Trophoblast cell (in vitro differentiated cells and primary cell): Measurements from ENCODE around the gene LCOR.

ENCODE experiments used
- DNase-seq, 2 donors: peaks; one replicate each; pipeline ENCODE4 v3.0.0-alpha.2; 2016
- H2AFZ ChIP-seq: 2 replicates; pipeline ENCODE4 v1.6.1; 2013; ENCODE audit warnings: low read length, moderate library complexity, mild to moderate bottlenecking; ENCODE audit not compliant: insufficient read depth, poor library complexity
- H2AK5ac ChIP-seq: 2 replicates; pipeline ENCODE4 v1.6.1; 2013; ENCODE audit warnings: mild to moderate bottlenecking, low read length
- H2BK120ac ChIP-seq: 2 replicates; pipeline ENCODE4 v1.6.1; 2013; ENCODE audit warnings: low read length, mild to moderate bottlenecking, moderate library complexity; ENCODE audit not compliant: insufficient read depth, poor library complexity
- H2BK12ac ChIP-seq: 2 replicates; pipeline ENCODE4 v1.6.1; 2013; ENCODE audit warnings: mild to moderate bottlenecking, low read length, moderate library complexity
- H2BK5ac ChIP-seq: 2 replicates; pipeline ENCODE4 v1.6.1; 2013; ENCODE audit warnings: low read length, low read depth, moderate library complexity, mild to moderate bottlenecking; ENCODE audit not compliant: poor library complexity
- H3K14ac ChIP-seq: 2 replicates; pipeline ENCODE4 v1.6.1; 2013; ENCODE audit warnings: mild to moderate bottlenecking, low read length
- H3K18ac ChIP-seq: 2 replicates; pipeline ENCODE4 v1.6.1; 2013; ENCODE audit warnings: mild to moderate bottlenecking, low read length
- H3K23ac ChIP-seq: 2 replicates; pipeline ENCODE4 v1.6.1; 2013; ENCODE audit warnings: low read length
- H3K27ac ChIP-seq: 2 replicates; pipeline ENCODE4 v1.5.1; 2013; ENCODE audit warnings: low read depth, mild to moderate bottlenecking, inconsistent platforms, low read length, moderate library complexity
- H3K27me3 ChIP-seq: 2 replicates; pipeline ENCODE4 v1.6.1; 2013; ENCODE audit warnings: inconsistent platforms, mild to moderate bottlenecking, low read length, moderate library complexity; ENCODE audit not compliant: insufficient read depth
- H3K36me3 ChIP-seq, 2 experiments: 1 replicate in 1 of 2; 2 replicates in 1 of 2; pipeline ENCODE4 v1.6.1; 2013; ENCODE audit warnings: low read length in 2 of 2, mild to moderate bottlenecking in 2 of 2, moderate library complexity in 1 of 2; ENCODE audit not compliant: insufficient read depth in 2 of 2, control insufficient read depth in 1 of 2
- H3K4ac ChIP-seq: 2 replicates; pipeline ENCODE4 v1.6.1; 2013; ENCODE audit warnings: low read depth, mild to moderate bottlenecking, low read length, moderate library complexity
- H3K4me1 ChIP-seq, 2 experiments: 1 replicate in 1 of 2; 2 replicates in 1 of 2; pipeline ENCODE4 v1.6.1; 2013; ENCODE audit warnings: low read length in 2 of 2, mild to moderate bottlenecking in 2 of 2, moderate library complexity in 1 of 2; ENCODE audit not compliant: insufficient read depth in 2 of 2, control insufficient read depth in 1 of 2
- H3K4me2 ChIP-seq: 2 replicates; pipeline ENCODE4 v1.6.1; 2013; ENCODE audit warnings: inconsistent platforms, mild to moderate bottlenecking, low read length, moderate library complexity
- H3K4me3 ChIP-seq: 2 replicates; pipeline ENCODE4 v1.5.1; 2013; ENCODE audit warnings: mild to moderate bottlenecking, low read depth, low read length, inconsistent platforms
- H3K79me1 ChIP-seq: one replicate; pipeline ENCODE4 v1.6.1; 2013; ENCODE audit warnings: low read length
- H3K79me2 ChIP-seq: 2 replicates; pipeline ENCODE4 v1.6.1; 2013; ENCODE audit warnings: low read length, mild to moderate bottlenecking; ENCODE audit not compliant: control insufficient read depth, insufficient read depth, poor library complexity
- H3K9ac ChIP-seq: 2 replicates; pipeline ENCODE4 v1.6.1; 2013; ENCODE audit warnings: mild to moderate bottlenecking, low read length
- H3K9me3 ChIP-seq: 2 replicates; pipeline ENCODE4 v1.6.1; 2013; ENCODE audit warnings: low read depth, mild to moderate bottlenecking, control low read depth, inconsistent platforms, low read length; ENCODE audit not compliant: insufficient read depth
- H4K12ac ChIP-seq: 2 replicates; pipeline ENCODE4 v1.6.1; 2013; ENCODE audit warnings: low read depth, mild to moderate bottlenecking, low read length, moderate library complexity
- H4K8ac ChIP-seq: 2 replicates; pipeline ENCODE4 v1.6.1; 2013; ENCODE audit warnings: low read depth, mild to moderate bottlenecking, low read length, moderate library complexity
- H4K91ac ChIP-seq: one replicate; pipeline ENCODE4 v1.6.1; 2013; ENCODE audit warnings: low read depth, mild to moderate bottlenecking, low read length, moderate library complexity
- WGBS: extraction: QIAGEN DNeasy Blood & Tissue Kit; methylation state at CpG from one replicate; pipeline ENCODE4 v1.1.7; 2013; ENCODE audit warnings: missing lambda C conversion rate; ENCODE audit not compliant: insufficient read length, insufficient coverage; ENCODE audit errors: extremely low coverage; 5-methylcytosine and 5-hydroxymethylcytosine counted together

LCOR gene

GRCh38 chr10:97019213-97019844, 187.2 kb downstream of the LCOR start:
- no CpG with 5 or more reads among the region's 12 CpGs for whole genome bisulfite sequencing
- H3K4me2 ChIP-seq, result no peak overlapping the region

GRCh38 chr10:97020452-97021400, 188.6 kb downstream of the LCOR start:
- Histone ChIP-seq H2BK12ac (no peak overlapping the region), H3K4ac (no peak overlapping the region), H2AFZ (no peak overlapping the region), H3K4me3 (no peak overlapping the region), H3K18ac (no peak overlapping the region), H4K91ac (no peak overlapping the region), H2BK5ac (no peak overlapping the region), H3K36me3 (no peaks in the 10 kb centered on the region), H3K9me3 (no peaks in the 10 kb centered on the region), H3K27me3 (no peaks in the 10 kb centered on the region), H4K8ac (no peak overlapping the region), H2AK5ac (no peak overlapping the region), H2BK120ac (no peak overlapping the region), H3K23ac (no peak overlapping the region), H3K14ac (no peak overlapping the region), H4K12ac (no peak overlapping the region), H3K4me2 (no peak overlapping the region), H3K9ac (no peak overlapping the region), H3K79me1 (no peaks in the 10 kb centered on the region), H3K4me1 (no peaks in the 10 kb centered on the region), H3K79me2 (no peaks in the 10 kb centered on the region), H3K27ac (no peak overlapping the region)
- no peak for DNase-seq
- no CpG with 5 or more reads among the region's 25 CpGs for WGBS

More at GRCh38 chr10:97019213-97019844, 187.2 kb downstream of the LCOR start:
- no peak for DNase-seq
- H2BK120ac ChIP-seq, result no peak overlapping the region
- H3K79me2 ChIP-seq, result no peaks in the 10 kb centered on the region
- no peak overlapping the region for H3K27ac ChIP-seq
- no peak overlapping the region for H4K12ac ChIP-seq
- H2AFZ ChIP-seq, result no peak overlapping the region
- no peak overlapping the region for H3K4ac ChIP-seq
- H3K18ac ChIP-seq, result no peak overlapping the region
- H3K4me1 ChIP-seq, result no peaks in the 10 kb centered on the region
- H4K91ac ChIP-seq, result no peak overlapping the region
- no peak overlapping the region for H3K14ac ChIP-seq
- H3K9me3 ChIP-seq, result no peaks in the 10 kb centered on the region
- H3K23ac ChIP-seq, result no peak overlapping the region
- no peaks in the 10 kb centered on the region for H3K27me3 ChIP-seq
- H3K36me3 ChIP-seq, result no peaks in the 10 kb centered on the region
- no peak overlapping the region for H2BK5ac ChIP-seq
- H2AK5ac ChIP-seq, result no peak overlapping the region
- no peak overlapping the region for H3K4me3 ChIP-seq
- no peak overlapping the region for H3K9ac ChIP-seq
- H2BK12ac ChIP-seq, result no peak overlapping the region
- H3K79me1 ChIP-seq, result no peaks in the 10 kb centered on the region
- H4K8ac ChIP-seq, result no peak overlapping the region

GRCh38 chr10:97022616-97023015, 190.5 kb downstream of the LCOR start:
- Histone ChIP-seq H2AFZ (no peak overlapping the region), H4K8ac (no peak overlapping the region)
- WGBS, result no CpG with 5 or more reads among the region's 7 CpGs

GRCh38 chr10:97023401-97024167, 191.5 kb downstream of the LCOR start:
- H3K27me3 ChIP-seq, result no peaks in the 10 kb centered on the region
- no peak overlapping the region for H2AK5ac ChIP-seq
- no peak overlapping the region for H2BK5ac ChIP-seq
- H3K27ac ChIP-seq, result no peak overlapping the region
- no peaks in the 10 kb centered on the region for H3K79me1 ChIP-seq
- no peak overlapping the region for H3K9ac ChIP-seq
- no peak overlapping the region for H4K91ac ChIP-seq
- no peak overlapping the region for H2BK120ac ChIP-seq
- H3K9me3 ChIP-seq, result no peaks in the 10 kb centered on the region
- DNase-seq, result no peak
- no peaks in the 10 kb centered on the region for H3K4me1 ChIP-seq
- no CpG with 5 or more reads among the region's 14 CpGs for WGBS
- H3K18ac ChIP-seq, result no peak overlapping the region
- no peak overlapping the region for H4K8ac ChIP-seq
- no peak overlapping the region for H3K23ac ChIP-seq
- H2BK12ac ChIP-seq, result no peak overlapping the region
- no peak overlapping the region for H3K4me3 ChIP-seq
- no peaks in the 10 kb centered on the region for H3K79me2 ChIP-seq
- no peaks in the 10 kb centered on the region for H3K36me3 ChIP-seq
- no peak overlapping the region for H3K4ac ChIP-seq
- H2AFZ ChIP-seq, result no peak overlapping the region
- H3K4me2 ChIP-seq, result no peak overlapping the region
- no peak overlapping the region for H3K14ac ChIP-seq
- H4K12ac ChIP-seq, result no peak overlapping the region

More at GRCh38 chr10:97022616-97023015, 190.5 kb downstream of the LCOR start:
- Histone ChIP-seq H3K4me1 (no peaks in the 10 kb centered on the region), H3K23ac (no peak overlapping the region), H2BK120ac (no peak overlapping the region), H2AK5ac (no peak overlapping the region), H3K9ac (no peak overlapping the region), H2BK5ac (no peak overlapping the region), H3K4me2 (no peak overlapping the region), H3K14ac (no peak overlapping the region), H3K36me3 (no peaks in the 10 kb centered on the region), H3K4ac (no peak overlapping the region), H3K27ac (no peak overlapping the region), H4K91ac (no peak overlapping the region), H2BK12ac (no peak overlapping the region), H3K9me3 (no peaks in the 10 kb centered on the region), H3K27me3 (no peaks in the 10 kb centered on the region), H3K79me1 (no peaks in the 10 kb centered on the region), H3K18ac (no peak overlapping the region), H3K4me3 (no peak overlapping the region), H3K79me2 (no peaks in the 10 kb centered on the region), H4K12ac (no peak overlapping the region)
- DNase-seq, result no peak
